HG03175 (cell line): ENCODE data around the gene CISTR.
"Not testable (repeated sequence)": the region's sequence is repeated elsewhere in the genome, so short reads cannot be mapped to it uniquely, and the experiment has no call there.

ENCODE experiments used
- ATAC-seq: cut with Tn5 transposase; IDR thresholded peaks from one replicate; pipeline ENCODE4 v1.9.1; 2021; ENCODE audit warnings: mild to moderate bottlenecking, moderate library complexity; ENCODE audit not compliant: unreplicated experiment

The CISTR gene

GRCh38 chr12:53751336-53752191 is at the start of gene CISTR:
Gene CISTR, minus strand, starts transcription at chr12:53751979.
- ATAC-seq = peak; percentile 33

GRCh38 chr12:53798575-53798974 is 46.8 kb upstream of the CISTR start:
- ATAC-seq = no peak

- ATAC-seq = no peak
These were observed 44.1 kb upstream of the CISTR start for GRCh38 chr12:53795927-53796326.

GRCh38 chr12:53793221-53793620 is 41.4 kb upstream of the CISTR start:
- no peak for ATAC-seq

GRCh38 chr12:53791735-53792326 is 40.1 kb upstream of the CISTR start:
- ATAC-seq = no peak

GRCh38 chr12:53789570-53789969 is 37.8 kb upstream of the CISTR start:
- ATAC-seq = no peak

GRCh38 chr12:53788892-53789291 is 37.1 kb upstream of the CISTR start:
- no peak for ATAC-seq

- no peak for ATAC-seq
These were observed 34.6 kb upstream of the CISTR start for GRCh38 chr12:53786411-53786810.

GRCh38 chr12:53785161-53785560 is 33.4 kb upstream of the CISTR start:
- ATAC-seq = no peak

- ATAC-seq = no peak
These were observed 30.4 kb upstream of the CISTR start for GRCh38 chr12:53782093-53782703.

- ATAC-seq = no peak
These were observed 29.5 kb upstream of the CISTR start for GRCh38 chr12:53781228-53781801.

- no peak for ATAC-seq
These were observed 28.5 kb upstream of the CISTR start for GRCh38 chr12:53780323-53780722.

- ATAC-seq = not testable (repeated sequence)
These were observed 27.9 kb upstream of the CISTR start for GRCh38 chr12:53779679-53780078.

GRCh38 chr12:53777936-53778644 is 26.3 kb upstream of the CISTR start:
- ATAC-seq = no peak

- ATAC-seq = no peak
These were observed 25.6 kb upstream of the CISTR start for GRCh38 chr12:53777412-53777811.

GRCh38 chr12:53776872-53777271 is 25.1 kb upstream of the CISTR start:
- no peak for ATAC-seq

GRCh38 chr12:53775478-53776145 is 23.8 kb upstream of the CISTR start:
- ATAC-seq = no peak

- ATAC-seq = no peak
These were observed 18.5 kb upstream of the CISTR start for GRCh38 chr12:53770281-53770680.

GRCh38 chr12:53768976-53769375 is 17.2 kb upstream of the CISTR start:
- no peak for ATAC-seq

- ATAC-seq = no peak
These were observed 15.1 kb upstream of the CISTR start for GRCh38 chr12:53766881-53767280.
